ENCODE results near the gene ARHGAP15. TPM values are rescaled to one million over a fixed set of nuclear protein-coding genes. Genes with fewer than 3 reads are reported as not detected.
A peak's percentile ranks its signal among the peaks of the same experiment; 100 is the strongest.

ARHGAP15 gene
- total and polyA plus RNA-seq, 2 experiments from 2014 or later = 0.26 TPM; not detected in 1

- no peak for DNase-seq (ENCODE audit: low spot score)
Measured at GRCh38 chr2:143261986-143262385, 132.8 kb downstream of the ARHGAP15 start.

More at GRCh38 chr2:143261986-143262385, 132.8 kb downstream of the ARHGAP15 start:
- H3K9me2 ChIP-seq (ENCODE audit: insufficient read depth) = no peaks in the 10 kb centered on the region
- H3K27me3 Mint-ChIP-seq (ENCODE audit: insufficient read depth, low read depth, poor library complexity) = no peaks in the 10 kb centered on the region
- H3K27ac Mint-ChIP-seq = peak overlapping the region; percentile 39; the same call in 1 of the 2 replicates
- H4K20me1 ChIP-seq (replicated peaks; ENCODE audit: insufficient read depth) = no peaks in the 10 kb centered on the region
- H3K36me3 ChIP-seq (ENCODE audit: insufficient read depth) = no peaks in the 10 kb centered on the region
- H3K4me1 ChIP-seq (ENCODE audit: insufficient read depth) = peaks cover 7% of the 10 kb centered on the region
- H3K79me2 ChIP-seq (replicated peaks; ENCODE audit: insufficient read depth) = no peaks in the 10 kb centered on the region
- TF ChIP-seq STAT1 (IDR thresholded peaks at IDR 0.05; ENCODE audit: unreplicated experiment) = no peak
- TF ChIP-seq EZH2phosphoT487 (IDR thresholded peaks at IDR 0.05; ENCODE audit: unreplicated experiment) = no peak
- no peak for TF ChIP-seq CREB1 (CRISPR knock-in tag; IDR thresholded peaks at IDR 0.05; ENCODE audit: low read depth)
- no peak for TF ChIP-seq POLR2AphosphoS5 (IDR thresholded peaks at IDR 0.05; ENCODE audit: low read depth)
- no peak for TF ChIP-seq CTCF (conservative IDR thresholded peaks at IDR 0.05; ENCODE audit: low read depth in 2 of 2)
- TF ChIP-seq, protein P1, sequence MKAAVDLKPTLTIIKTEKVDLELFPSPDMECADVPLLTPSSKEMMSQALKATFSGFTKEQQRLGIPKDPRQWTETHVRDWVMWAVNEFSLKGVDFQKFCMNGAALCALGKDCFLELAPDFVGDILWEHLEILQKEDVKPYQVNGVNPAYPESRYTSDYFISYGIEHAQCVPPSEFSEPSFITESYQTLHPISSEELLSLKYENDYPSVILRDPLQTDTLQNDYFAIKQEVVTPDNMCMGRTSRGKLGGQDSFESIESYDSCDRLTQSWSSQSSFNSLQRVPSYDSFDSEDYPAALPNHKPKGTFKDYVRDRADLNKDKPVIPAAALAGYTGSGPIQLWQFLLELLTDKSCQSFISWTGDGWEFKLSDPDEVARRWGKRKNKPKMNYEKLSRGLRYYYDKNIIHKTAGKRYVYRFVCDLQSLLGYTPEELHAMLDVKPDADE (IDR thresholded peaks at IDR 0.05) = no peak
- TF ChIP-seq, protein P2, sequence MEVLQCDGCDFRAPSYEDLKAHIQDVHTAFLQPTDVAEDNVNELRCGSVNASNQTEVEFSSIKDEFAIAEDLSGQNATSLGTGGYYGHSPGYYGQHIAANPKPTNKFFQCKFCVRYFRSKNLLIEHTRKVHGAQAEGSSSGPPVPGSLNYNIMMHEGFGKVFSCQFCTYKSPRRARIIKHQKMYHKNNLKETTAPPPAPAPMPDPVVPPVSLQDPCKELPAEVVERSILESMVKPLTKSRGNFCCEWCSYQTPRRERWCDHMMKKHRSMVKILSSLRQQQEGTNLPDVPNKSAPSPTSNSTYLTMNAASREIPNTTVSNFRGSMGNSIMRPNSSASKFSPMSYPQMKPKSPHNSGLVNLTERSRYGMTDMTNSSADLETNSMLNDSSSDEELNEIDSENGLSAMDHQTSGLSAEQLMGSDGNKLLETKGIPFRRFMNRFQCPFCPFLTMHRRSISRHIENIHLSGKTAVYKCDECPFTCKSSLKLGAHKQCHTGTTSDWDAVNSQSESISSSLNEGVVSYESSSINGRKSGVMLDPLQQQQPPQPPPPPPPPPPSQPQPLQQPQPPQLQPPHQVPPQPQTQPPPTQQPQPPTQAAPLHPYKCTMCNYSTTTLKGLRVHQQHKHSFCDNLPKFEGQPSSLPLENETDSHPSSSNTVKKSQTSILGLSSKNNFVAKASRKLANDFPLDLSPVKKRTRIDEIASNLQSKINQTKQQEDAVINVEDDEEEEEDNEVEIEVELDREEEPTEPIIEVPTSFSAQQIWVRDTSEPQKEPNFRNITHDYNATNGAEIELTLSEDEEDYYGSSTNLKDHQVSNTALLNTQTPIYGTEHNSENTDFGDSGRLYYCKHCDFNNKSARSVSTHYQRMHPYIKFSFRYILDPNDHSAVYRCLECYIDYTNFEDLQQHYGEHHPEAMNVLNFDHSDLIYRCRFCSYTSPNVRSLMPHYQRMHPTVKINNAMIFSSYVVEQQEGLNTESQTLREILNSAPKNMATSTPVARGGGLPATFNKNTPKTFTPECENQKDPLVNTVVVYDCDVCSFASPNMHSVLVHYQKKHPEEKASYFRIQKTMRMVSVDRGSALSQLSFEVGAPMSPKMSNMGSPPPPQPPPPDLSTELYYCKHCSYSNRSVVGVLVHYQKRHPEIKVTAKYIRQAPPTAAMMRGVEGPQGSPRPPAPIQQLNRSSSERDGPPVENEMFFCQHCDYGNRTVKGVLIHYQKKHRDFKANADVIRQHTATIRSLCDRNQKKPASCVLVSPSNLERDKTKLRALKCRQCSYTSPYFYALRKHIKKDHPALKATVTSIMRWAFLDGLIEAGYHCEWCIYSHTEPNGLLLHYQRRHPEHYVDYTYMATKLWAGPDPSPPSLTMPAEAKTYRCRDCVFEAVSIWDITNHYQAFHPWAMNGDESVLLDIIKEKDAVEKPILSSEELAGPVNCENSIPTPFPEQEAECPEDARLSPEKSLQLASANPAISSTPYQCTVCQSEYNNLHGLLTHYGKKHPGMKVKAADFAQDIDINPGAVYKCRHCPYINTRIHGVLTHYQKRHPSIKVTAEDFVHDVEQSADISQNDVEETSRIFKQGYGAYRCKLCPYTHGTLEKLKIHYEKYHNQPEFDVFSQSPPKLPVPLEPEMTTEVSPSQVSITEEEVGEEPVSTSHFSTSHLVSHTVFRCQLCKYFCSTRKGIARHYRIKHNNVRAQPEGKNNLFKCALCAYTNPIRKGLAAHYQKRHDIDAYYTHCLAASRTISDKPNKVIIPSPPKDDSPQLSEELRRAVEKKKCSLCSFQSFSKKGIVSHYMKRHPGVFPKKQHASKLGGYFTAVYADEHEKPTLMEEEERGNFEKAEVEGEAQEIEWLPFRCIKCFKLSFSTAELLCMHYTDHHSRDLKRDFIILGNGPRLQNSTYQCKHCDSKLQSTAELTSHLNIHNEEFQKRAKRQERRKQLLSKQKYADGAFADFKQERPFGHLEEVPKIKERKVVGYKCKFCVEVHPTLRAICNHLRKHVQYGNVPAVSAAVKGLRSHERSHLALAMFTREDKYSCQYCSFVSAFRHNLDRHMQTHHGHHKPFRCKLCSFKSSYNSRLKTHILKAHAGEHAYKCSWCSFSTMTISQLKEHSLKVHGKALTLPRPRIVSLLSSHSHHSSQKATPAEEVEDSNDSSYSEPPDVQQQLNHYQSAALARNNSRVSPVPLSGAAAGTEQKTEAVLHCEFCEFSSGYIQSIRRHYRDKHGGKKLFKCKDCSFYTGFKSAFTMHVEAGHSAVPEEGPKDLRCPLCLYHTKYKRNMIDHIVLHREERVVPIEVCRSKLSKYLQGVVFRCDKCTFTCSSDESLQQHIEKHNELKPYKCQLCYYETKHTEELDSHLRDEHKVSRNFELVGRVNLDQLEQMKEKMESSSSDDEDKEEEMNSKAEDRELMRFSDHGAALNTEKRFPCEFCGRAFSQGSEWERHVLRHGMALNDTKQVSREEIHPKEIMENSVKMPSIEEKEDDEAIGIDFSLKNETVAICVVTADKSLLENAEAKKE (CRISPR knock-in tag; IDR thresholded peaks at IDR 0.05) = no peak
- TF ChIP-seq, protein P3, sequence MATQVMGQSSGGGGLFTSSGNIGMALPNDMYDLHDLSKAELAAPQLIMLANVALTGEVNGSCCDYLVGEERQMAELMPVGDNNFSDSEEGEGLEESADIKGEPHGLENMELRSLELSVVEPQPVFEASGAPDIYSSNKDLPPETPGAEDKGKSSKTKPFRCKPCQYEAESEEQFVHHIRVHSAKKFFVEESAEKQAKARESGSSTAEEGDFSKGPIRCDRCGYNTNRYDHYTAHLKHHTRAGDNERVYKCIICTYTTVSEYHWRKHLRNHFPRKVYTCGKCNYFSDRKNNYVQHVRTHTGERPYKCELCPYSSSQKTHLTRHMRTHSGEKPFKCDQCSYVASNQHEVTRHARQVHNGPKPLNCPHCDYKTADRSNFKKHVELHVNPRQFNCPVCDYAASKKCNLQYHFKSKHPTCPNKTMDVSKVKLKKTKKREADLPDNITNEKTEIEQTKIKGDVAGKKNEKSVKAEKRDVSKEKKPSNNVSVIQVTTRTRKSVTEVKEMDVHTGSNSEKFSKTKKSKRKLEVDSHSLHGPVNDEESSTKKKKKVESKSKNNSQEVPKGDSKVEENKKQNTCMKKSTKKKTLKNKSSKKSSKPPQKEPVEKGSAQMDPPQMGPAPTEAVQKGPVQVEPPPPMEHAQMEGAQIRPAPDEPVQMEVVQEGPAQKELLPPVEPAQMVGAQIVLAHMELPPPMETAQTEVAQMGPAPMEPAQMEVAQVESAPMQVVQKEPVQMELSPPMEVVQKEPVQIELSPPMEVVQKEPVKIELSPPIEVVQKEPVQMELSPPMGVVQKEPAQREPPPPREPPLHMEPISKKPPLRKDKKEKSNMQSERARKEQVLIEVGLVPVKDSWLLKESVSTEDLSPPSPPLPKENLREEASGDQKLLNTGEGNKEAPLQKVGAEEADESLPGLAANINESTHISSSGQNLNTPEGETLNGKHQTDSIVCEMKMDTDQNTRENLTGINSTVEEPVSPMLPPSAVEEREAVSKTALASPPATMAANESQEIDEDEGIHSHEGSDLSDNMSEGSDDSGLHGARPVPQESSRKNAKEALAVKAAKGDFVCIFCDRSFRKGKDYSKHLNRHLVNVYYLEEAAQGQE (IDR thresholded peaks at IDR 0.05; ENCODE audit: unreplicated experiment) = no peak
- no peak for TF ChIP-seq JUNB (IDR thresholded peaks at IDR 0.05; ENCODE audit: unreplicated experiment)
- no peak for TF ChIP-seq ZNF331 (CRISPR knock-in tag; IDR thresholded peaks at IDR 0.05; ENCODE audit: low read depth)
- no peak for TF ChIP-seq EZH2 (IDR thresholded peaks at IDR 0.05; ENCODE audit: low read depth, unreplicated experiment)
- TF ChIP-seq ZNF114 (CRISPR knock-in tag; IDR thresholded peaks at IDR 0.05) = no peak
- TF ChIP-seq NANOG (IDR thresholded peaks at IDR 0.05; ENCODE audit: borderline replicate concordance) = no peak
- H3K27me3 ChIP-seq (ENCODE audit: insufficient read depth) = no peaks in the 10 kb centered on the region
- H3K36me3 Mint-ChIP-seq (ENCODE audit: low read depth) = no peaks in the 10 kb centered on the region
- no peak overlapping the region for H3K4me2 ChIP-seq
- no peak overlapping the region for H2AFZ ChIP-seq
- H3K4me3 Mint-ChIP-seq = no peak overlapping the region
- H3K27ac ChIP-seq (ENCODE audit: low read depth) = no peak overlapping the region
- no peak overlapping the region for H3K4me3 ChIP-seq
- H3F3A ChIP-seq (replicated peaks; ENCODE audit: low read depth) = no peaks in the 10 kb centered on the region
- H3K9me3 Mint-ChIP-seq = no peaks in the 10 kb centered on the region
- ATAC-seq = no peak
- H3K4me1 Mint-ChIP-seq = peaks cover 10% of the 10 kb centered on the region

All from GM23338 (cell line).